22Rv1 (cell line): Measurements from ENCODE around the gene RFXAP.

ENCODE experiments used
- ZFX ChIP-seq: fragments of 450-650 bp; IDR thresholded peaks from 2 replicates; pipeline ENCODE4 v1.6.1; 2017; ENCODE audit warnings: antibody characterized with exemption, borderline replicate concordance
- TF ChIP-seq, protein P1 (sequence below): fragments of 450-650 bp; IDR thresholded peaks from 2 replicates; pipeline ENCODE4 v1.5.1; 2017; ENCODE audit warnings: mild to moderate bottlenecking

DNA sequence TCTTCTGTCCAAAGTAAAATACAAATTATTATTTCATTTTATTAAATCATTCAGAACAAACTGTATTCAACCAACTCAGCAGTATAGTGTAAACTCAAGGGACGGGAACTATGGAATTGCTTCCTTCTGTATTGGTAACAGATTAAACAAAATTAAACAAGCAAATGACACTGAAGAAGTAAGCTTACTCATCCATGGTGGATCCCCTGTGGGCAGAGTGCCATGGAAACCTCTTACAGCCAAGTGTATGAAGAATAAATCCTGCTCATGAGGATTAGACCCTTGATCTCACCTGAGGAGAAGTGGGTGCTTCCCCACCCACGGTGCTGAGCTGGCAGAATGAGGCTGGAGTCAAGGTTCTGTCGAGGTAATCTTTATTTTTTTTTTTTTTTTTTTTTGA is 18.0 kb upstream of the RFXAP start:
- TF ChIP-seq, protein P1, sequence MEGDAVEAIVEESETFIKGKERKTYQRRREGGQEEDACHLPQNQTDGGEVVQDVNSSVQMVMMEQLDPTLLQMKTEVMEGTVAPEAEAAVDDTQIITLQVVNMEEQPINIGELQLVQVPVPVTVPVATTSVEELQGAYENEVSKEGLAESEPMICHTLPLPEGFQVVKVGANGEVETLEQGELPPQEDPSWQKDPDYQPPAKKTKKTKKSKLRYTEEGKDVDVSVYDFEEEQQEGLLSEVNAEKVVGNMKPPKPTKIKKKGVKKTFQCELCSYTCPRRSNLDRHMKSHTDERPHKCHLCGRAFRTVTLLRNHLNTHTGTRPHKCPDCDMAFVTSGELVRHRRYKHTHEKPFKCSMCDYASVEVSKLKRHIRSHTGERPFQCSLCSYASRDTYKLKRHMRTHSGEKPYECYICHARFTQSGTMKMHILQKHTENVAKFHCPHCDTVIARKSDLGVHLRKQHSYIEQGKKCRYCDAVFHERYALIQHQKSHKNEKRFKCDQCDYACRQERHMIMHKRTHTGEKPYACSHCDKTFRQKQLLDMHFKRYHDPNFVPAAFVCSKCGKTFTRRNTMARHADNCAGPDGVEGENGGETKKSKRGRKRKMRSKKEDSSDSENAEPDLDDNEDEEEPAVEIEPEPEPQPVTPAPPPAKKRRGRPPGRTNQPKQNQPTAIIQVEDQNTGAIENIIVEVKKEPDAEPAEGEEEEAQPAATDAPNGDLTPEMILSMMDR: no peak
- no peak for TF ChIP-seq ZFX
